NCI-H1694 (cell line): Measurements from ENCODE around the gene HOXD13.

Experiments
- DNase-seq: peaks from one replicate; lab custom pipeline; 2025; lab: John Stamatoyannopoulos, UW

HOXD13 gene

DNA sequence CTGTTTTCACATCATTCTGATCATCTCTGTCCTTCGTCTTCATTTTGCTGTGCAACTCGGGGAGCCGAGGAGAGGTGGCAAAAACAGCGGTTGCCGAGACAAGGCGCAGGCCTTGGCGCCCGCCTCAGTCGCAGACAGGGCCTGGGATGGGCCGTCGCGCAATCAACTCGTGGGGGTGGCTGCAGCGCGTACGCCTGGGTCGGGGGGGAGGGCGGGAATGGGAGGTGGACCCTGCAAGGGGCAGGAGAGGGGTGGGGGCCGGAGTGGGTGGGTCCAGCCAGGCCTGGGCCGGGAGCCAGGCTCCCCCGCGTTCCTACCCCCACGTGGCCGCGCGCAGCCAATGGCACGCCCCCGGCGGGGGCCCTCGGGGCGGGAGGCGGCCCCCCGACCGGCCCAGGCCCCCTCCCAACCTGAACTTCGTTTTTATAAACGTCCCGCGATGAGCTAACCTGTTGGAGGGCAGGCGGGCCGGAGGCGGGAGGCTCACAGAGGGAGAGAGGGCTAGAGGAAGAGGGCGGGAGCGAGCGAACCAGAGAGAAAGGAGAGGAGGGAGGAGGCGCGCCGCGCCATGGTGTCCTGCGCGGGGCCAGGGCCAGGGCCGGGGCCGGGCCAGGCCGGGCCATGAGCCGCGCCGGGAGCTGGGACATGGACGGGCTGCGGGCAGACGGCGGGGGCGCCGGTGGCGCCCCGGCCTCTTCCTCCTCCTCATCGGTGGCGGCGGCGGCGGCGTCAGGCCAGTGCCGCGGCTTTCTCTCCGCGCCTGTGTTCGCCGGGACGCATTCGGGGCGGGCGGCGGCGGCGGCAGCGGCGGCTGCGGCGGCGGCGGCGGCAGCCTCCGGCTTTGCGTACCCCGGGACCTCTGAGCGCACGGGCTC lies at the start of gene HOXD13:
HOXD13 (plus strand) TSS at position 452 of the 875 bp plus-strand sequence; CDS start at position 622, 170 bp downstream.
- no peak for DNase-seq

DNA sequence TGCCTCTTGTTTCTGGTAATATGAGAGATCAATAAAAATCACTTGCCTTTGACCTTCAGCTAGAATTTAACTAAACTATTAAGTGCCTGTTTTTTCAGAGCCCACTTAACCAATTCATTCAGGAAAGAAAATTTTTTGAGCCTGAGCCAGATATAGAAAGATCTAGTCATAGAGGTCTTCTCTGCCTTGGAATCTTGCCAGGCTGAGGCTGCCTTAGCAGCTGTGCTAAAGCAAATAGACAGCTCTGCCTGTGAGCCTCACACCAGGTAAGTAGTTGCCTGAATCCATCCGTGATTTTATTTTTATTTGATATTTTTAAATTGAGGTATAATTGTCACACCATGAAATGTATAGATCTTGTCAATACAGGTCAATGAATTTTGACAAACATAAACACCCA lies 36.1 kb upstream of the HOXD13 start:
- peak; percentile 77 for DNase-seq

DNA sequence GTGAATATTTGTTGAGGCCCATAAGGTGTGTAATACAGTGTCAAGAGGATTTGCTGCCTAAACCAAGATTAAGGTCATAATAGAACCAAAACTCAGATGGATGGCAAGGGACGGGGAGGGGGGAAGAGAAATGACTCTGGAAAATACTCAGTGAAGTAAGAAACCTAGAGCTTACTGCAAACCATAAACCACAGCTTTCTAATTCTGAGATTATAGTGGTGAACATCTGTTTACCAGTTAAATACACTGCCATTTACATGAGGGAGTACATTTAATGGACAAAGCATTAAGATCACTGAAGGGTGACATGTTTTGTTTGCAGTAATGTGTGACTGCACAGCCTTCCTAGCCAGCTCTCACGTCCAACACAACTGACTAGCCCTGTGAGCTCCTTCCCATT lies 28.6 kb upstream of the HOXD13 start:
- no peak for DNase-seq

DNA sequence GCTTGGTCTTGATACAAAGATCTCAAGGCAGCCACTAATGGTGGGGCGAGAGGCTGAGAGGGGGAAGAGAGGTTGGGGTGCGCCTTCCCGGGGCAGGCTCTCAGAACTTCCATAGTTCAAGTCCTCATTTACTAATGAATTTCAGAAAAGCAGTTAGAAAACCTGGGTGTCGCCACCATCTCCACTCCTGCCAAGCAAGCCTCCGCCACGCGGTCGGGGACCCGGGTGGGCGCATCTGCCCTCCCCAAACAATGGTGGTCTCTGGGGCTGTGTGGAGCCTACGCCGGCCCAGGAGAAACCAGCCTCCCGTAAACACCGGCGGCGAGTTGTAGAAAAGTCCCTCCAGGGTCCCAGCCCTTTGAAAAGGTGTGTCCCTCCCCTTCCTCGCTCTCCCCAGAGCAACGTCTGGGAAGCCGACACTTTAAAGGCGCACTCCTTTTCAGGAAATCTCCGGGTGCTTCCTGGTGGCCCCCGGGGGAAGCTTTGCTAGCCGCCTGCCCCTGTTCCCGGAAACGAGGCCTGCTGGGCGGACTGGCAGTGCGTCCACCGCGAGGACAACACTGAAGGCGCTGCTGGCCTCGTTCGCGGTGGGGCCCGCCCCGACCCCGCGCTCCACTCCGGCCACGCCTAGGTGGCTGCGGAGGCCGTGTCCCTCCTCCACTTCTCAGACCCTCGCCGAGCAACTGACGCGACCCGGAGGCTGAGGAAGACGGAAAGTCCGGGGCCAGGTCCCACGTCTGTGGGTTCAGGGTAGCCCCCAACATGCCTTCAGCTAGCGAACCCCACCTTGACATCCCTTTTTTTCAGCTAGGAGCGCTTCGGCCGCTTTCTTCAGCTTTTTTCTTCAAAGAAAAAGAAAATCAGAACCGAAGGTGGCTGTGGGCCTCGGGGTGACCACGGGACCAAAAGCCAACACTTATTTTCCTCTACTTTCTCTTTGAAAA lies 25.6 kb upstream of the HOXD13 start:
- no peak for DNase-seq

DNA sequence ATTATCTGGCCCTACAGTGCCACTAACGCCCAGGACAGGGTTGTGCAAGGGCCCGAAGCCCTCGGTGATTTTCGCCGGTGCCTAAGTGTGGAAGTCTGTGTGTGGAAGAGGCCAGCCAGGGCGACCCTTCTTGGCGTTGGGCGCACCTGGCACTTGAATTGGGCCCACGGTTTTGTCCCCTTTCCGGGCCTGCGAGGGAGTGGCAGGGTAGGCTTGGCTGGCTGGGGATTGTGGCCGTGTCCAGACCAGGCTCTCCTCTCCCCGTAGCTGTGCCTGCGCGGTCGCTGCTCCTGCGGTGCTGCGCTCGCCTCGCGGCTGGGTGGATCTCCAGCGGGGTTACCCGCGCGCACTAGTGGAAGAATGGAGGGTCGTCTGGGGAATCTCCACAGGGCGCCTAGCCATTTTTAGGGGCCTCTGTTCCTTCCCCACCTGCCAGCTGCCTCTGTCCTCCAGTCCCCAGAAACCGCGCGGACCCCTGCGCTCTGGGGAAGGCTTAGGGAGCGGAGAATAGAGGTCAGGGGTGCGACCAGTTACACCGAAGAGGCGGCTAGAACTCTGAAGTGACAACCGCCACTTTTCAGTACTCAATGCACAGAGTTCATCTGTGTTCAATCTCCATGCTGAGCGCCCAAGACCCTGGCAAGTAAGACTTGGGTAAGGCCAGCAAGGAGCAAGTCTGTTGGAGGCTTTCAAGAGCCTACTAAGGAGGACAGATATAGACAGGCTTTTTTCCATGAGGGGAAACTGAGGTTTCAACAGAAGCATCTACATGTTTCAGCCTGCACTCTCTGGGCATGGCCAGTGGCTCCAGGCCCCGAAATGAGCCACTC lies 24.7 kb upstream of the HOXD13 start:
- DNase-seq = no peak

DNA sequence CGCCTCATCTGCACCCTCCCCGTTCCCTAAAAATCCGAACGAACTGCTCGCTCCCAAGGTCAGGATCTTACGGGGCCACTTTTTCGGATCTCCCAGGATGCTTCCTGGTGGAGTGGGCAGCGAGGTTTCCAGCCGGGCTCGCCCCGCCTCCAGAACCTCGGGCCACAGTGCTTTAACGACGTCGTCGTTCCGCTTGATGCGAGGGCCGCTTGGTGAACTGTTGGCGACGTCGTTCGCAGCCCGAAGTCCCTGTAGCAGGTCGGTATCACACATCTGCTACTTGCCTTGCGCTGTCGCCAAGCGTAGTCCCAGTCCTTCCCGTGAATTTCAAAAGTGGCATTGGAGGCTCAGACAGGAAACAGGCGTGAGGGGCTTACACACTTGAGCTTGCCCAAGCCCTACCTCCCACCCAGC lies 24.1 kb upstream of the HOXD13 start:
- DNase-seq = no peak

DNA sequence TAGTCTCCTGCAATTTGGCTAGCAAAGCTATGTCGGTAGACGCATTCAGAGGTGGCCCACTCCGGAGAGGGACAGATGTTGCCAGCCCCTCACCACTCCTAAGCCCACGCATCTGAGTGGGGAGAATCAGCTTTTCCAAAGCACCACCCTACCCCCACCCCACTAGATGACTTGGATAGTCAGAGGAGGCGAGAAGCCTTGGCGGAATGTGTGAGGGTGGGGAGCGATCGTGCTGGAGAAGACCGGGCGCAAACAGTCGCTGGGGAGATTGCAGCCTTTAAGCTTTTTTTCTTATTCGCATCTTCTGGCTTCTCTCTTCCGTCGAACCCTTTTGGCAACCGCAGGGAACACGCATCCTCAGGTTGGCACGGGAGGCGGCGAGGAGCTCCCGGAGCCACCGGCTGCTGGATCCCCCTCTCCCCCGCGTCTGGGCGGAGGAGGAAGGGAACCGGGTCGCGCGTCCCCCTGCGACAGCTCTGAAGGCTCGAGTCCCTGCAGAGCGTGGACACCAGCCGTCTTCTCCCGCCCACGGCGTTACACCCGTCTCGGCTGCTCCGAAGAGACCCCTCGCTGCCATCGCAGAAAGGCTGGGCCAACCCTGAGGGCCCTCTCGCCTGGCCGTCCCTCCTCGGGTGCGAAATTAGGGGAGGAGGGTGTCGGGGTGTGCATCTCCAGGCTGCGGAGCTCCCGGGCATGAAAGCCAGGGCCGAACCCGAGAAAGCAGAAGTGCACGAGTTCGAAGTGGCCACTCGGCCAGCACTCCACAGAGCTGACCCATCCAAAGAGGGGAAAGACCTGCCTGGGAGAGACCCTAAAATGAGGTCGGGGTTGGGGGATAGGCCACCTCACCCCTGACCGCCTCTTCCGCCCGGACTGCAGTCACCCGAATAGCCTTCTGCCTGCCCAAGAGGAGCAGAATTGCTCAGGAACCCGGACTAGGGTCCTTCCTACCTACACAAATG lies 20.9 kb upstream of the HOXD13 start:
- DNase-seq = no peak

DNA sequence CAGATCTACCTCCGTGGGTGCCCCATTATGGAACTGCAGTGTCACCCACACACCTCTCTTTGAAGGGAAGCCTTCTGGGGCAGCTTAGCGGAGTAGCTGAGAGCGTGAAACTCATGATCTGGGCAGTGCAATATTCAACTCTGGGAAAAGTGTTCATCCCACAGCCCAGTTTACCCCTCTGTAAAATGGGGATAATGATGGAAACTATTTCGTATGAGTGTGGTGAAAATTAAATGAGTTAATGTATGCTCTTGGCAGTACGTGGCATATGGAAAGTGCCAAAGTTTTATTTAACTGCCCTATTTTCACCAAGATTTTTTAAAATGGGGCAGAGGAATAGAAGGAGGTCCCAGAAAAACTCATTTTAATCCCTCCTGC lies 20.2 kb upstream of the HOXD13 start:
- DNase-seq = no peak

DNA sequence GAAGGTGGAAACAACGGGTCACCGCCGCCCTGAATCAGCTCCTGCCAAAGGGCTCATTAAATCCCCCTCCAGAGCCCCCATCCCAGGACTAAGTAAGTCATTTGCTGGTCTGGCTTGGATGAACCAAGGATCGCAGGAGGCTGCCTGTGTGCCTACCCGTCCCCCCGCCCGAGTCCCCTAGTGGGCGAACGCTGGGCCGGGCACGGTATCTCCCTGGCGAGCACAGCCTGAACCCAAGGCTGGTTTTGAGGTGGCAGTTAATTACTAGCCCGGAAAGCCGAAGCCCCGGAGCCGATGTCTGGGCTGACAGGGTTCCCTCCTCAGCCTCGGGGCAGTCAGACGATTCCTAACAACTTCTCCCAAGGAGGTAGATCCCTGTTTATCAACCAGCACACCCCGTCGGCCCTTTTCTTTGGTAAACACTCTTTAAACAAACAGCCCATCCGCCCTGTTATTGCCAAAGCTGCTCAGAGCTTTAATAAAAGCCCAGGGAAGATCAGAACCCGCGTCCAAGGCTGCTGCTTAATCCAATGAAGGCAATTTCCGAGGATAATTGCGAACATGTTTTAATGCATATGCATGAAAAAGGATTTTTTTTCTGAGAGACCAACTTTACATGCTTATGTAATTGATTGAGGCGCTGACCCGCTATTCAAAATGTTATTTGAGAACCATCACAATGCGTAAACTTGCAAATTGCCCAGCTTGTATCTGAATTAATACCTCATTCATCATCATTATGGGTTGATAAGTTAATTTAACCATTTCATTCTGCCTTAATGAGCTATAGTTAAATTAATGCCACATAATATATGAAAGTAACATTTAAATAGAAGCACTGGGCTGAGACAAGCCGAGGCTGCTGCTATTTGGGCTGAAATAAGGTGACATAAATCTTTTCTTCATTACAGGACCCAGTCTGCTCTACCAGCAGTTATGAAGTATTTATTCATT lies 19.3 kb upstream of the HOXD13 start:
- DNase-seq = no peak

DNA sequence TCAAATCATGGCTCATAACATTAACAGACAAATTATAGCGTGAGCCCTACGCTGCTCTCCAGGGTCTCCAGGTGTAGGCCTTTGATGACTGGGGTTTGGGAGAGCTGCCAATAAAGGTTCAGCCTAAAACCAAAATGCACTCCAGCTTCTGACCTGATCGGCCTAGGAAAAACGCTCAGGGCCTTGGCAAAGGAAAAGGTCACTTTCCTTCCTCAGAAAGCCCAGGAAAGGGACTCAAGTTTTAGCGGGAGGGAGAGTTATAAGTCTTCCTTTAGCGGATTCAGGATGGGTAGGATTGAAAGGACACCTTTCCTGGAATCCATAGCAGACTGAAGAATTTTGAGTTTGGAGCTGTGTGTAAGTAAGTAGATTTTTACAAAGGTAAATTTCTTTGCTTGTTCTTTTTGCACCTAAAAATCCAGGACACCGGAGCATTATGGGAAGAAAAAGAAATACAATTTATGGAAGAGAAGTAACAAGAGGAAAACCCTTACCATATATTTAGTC lies 17.5 kb upstream of the HOXD13 start:
- DNase-seq = no peak

DNA sequence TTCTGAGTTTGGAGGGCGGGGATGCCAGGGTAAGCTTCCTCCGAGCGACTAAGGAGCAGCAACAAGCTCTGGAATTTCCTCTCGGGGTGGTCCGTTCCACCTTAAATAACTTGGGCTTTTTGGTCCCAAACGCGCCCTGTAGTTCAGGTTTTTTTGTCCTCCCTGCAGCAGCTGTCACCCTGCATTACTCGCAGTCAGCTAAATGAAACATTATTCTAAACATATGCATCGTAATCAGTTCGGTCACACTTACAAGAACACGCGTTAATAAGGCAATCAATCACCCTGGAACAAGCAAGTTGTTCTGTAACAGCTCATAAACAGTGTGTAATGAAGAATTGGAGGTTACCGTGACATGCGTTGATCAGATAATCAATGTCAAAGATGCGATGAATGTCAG lies 17.0 kb upstream of the HOXD13 start:
- DNase-seq = peak; percentile 90

DNA sequence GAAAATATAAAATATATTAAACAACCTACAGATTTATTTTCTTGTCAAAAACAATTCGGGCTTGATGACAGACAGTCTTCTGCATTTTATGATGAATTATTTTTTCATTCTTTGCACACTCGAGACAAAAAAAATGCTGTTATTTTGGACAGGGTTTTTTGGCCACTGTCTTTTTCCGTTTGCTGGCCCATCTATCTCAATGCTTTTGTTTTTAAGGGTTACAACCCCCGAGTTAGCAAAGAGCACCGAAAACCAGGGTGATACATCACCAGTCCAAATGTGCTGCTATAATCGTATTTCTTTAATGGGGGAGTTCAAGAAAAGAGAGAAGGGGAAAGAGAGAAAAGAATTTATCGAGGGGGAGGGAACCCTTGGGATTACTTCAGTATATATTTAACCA lies 16.5 kb upstream of the HOXD13 start:
- DNase-seq = no peak

DNA sequence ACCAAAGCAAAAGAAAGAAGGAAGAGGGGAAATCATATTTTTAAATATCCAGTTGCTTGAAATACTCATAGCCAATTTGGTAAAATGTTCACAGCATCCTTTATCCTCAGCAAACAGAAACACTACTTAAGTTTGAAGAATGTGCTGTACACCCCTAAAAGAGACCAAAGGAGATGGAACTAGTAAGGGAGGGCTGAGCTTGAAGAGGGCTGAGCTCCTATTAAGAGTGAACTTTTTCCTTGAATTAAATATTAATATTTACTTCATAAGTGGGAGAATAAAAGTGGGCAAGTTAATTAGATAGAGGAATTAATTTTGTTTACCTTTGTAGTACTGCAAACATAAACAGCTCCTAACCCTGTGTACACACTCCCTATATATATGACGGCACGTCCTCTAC lies 15.7 kb upstream of the HOXD13 start:
- no peak for DNase-seq

DNA sequence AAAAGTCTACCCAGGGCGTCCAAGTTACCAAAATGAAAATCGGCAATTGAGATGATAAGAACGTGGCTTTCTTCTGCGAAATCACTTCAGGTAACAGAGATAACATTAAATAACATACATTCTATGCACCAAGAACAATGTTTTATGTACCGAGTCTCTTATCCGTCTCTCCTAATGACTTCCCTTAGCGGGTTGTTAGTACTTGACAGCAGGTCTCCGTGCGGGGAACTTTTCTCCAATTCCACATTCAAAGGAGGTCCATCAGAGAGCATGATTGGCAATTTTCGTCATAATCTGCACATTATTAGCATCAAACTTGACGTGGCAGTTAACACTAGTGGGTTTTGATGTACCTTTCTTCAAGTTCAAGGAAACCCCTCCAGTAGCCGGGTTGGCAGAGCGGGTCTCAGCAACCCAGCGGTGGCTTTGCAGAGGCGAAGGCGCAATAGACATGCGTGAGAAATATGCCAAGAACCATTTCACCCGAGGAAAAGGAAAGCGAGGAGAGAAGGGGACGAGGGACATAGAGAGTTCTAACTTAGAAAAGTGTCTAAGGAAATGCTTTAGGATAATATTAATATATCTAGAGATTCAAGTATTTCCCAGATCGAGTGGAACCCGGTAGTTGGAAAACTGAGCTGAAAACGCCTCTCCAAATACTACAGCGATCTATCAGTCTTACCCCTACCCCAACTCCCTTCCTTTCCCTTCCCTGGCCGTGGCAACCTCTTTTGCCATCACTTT lies 13.8 kb upstream of the HOXD13 start:
- DNase-seq = no peak

DNA sequence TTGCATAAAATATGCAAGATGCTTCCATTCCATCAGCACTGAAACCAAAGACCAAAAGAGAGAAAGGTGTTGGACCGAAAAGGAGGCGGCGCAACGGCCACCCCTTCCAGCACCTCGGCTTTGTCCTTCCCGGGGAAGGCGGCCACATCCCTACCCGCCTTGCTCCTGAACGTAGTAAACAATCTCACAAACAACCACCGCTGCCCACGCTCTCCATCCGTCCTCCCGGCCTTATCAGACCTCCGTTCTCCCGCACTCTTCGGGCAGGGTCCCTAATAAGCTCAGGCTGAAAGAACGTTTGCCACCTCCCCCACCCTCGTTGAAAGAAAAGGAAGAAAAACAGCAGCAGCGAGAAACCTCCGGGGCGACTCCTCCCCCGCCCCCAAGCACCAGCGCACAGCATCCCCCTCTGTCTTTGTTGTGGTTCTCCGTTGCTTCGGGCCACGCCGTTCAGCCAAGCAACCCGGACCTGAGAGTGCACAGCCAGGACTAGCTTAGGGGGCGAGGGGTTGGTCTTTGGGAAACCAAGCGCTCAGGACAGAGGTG lies 13.2 kb upstream of the HOXD13 start:
- DNase-seq = no peak

DNA sequence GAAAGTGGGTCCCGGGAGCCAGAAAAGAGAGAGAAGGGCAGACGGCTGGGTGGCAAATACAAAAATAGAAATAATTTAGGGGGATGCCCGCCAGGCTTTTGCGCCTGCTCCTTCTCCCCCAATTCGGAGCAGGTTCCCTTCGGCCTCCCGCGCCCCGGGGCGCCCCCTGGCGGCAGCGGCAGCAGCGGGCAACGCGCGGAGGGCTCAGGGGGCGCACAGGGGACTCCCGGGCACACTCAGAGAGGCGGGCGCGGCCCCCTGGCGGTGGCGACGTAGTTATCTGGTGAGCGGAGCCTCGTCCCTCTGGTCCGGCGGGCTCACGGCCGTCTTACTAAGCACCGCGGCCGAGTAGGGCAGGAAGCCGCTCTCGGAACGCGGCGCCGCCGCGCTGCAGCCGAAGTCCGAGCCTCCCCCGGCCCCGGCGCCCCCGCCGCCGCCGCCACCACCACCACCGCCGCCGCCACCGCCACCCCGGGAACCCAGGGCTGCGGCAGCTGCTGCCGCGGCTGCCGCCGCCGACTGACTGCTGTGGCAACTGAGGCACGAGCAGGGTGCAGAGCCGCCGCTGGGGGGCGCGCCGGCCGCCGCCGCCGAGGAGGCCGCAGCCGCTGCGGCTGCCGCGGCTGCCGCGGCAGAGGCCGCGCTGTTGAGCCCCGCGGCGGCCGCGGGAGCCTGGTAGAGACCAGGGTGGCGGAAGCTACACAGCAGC lies 12.5 kb upstream of the HOXD13 start:
- DNase-seq = peak; percentile 69

DNA sequence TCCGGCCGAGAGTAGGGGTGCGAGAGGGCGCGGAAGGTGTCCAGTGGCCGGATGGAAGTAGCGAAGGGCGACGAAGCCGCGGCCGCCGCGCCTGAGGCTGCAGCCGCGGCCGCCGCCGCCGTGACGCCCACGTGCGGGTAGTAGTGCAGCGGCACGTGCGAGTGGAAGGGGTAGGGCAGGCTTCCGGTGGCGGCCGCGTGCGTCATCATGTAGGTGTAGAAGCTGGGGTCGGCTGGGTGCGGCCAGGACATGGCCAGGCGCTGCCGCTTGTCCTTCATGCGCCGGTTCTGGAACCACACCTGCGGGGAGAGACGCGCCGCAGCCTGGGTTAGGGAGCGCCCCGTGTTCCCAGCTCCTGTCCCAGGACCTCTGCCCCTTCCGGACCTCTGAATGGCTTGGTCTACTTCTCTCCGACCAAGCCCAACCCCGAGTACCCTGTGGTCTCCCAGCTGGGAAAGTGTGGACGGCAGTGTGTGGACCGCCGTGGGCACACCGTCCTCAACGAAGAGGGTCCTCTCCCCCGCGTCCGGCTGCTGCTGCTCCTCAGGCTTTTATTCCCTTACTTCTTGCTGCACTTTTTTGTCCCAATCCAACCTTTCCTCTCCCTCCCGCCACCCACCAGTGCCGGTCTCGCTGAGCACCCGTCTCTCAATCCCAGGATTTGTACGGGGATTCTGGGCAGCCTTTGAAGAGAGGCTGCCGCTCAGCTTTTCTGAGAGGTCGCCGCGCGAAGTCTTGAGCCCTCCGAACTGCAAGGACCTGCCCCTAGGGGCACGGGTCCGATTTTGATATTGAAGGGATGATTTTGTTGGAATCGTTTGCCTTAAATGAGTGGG lies 11.8 kb upstream of the HOXD13 start:
- no peak for DNase-seq
